HepG2 (cell line): ENCODE results near the gene SNED1. TPM values are rescaled to one million over a fixed set of nuclear protein-coding genes. Genes with fewer than 3 reads are reported as not detected.

Experiments
- FOXK2 ChIP-seq: fragments of 450-650 bp; IDR thresholded peaks from 2 replicates; pipeline ENCODE4 v1.6.1; 2016
- GATAD1 ChIP-seq: IDR thresholded peaks from 2 replicates; pipeline ENCODE4 v1.6.1; 2016; ENCODE audit warnings: missing genetic modification reagents, missing compliant biosample characterization
- GZF1 ChIP-seq: sonication (generic); formaldehyde crosslinking; IDR thresholded peaks from 2 replicates; pipeline ENCODE4 v1.5.1; 2020; ENCODE audit warnings: mild to moderate bottlenecking, missing genetic modification reagents
- HNRNPH1 ChIP-seq: fragments of 200-400 bp; formaldehyde crosslinking; optimal IDR thresholded peaks from 2 replicates; pipeline ENCODE3; 2017; ENCODE audit warnings: mild to moderate bottlenecking, low read depth, low read length
- HOXA7 ChIP-seq: sonication (generic); formaldehyde crosslinking; IDR thresholded peaks from 2 replicates; pipeline ENCODE4 v1.8.1; 2022; ENCODE audit warnings: mild to moderate bottlenecking, missing genetic modification reagents, moderate library complexity
- IRX3 ChIP-seq: sonication (generic); formaldehyde crosslinking; IDR thresholded peaks from 2 replicates; pipeline ENCODE4 v1.8.1; 2023; ENCODE audit warnings: mild to moderate bottlenecking, low read depth, missing genetic modification reagents, borderline replicate concordance
- MXI1 ChIP-seq: IDR thresholded peaks from 3 replicates; pipeline ENCODE4 v1.6.1; 2012; ENCODE audit warnings: low read depth, low read length, inconsistent platforms, borderline replicate concordance
- NBN ChIP-seq: fragments of 450-650 bp; conservative IDR thresholded peaks from 2 replicates; pipeline ENCODE4 v1.6.1; 2017
- NONO ChIP-seq, 2 experiments: fragments of 450-650 bp in 1 of 2; sonication (generic) in 1 of 2; formaldehyde crosslinking in 1 of 2; IDR thresholded peaks in 1 of 2; conservative IDR thresholded peaks in 1 of 2; 2 replicates each; pipeline versions ENCODE4 v1.6.1 to v1.8.0; 2017 to 2022; ENCODE audit warnings: mild to moderate bottlenecking in 1 of 2, missing genetic modification reagents in 1 of 2, moderate library complexity in 1 of 2
- RELA ChIP-seq: sonication (generic); formaldehyde crosslinking; IDR thresholded peaks from 2 replicates; pipeline ENCODE4 v1.4.0; 2020; ENCODE audit warnings: missing genetic modification reagents
- SAFB2 ChIP-seq: sonication (generic); formaldehyde crosslinking; IDR thresholded peaks from 2 replicates; pipeline ENCODE4 v1.5.1; 2020; ENCODE audit warnings: missing genetic modification reagents, low read depth, mild to moderate bottlenecking, borderline replicate concordance
- TOE1 ChIP-seq: sonication (generic); formaldehyde crosslinking; IDR thresholded peaks from 2 replicates; pipeline ENCODE4 v1.4.0; 2020; ENCODE audit warnings: mild to moderate bottlenecking, missing genetic modification reagents
- ZFP36L2 ChIP-seq: sonication (generic); formaldehyde crosslinking; IDR thresholded peaks from 2 replicates; pipeline ENCODE4 v1.4.0; 2020; ENCODE audit warnings: missing genetic modification reagents
- ZNF253 ChIP-seq: sonication (generic); formaldehyde crosslinking; IDR thresholded peaks from 2 replicates; pipeline ENCODE4 v1.8.0; 2022; ENCODE audit warnings: mild to moderate bottlenecking, missing genetic modification reagents, borderline replicate concordance
- ZNF460 ChIP-seq: sonication (generic); formaldehyde crosslinking; IDR thresholded peaks from 2 replicates; pipeline ENCODE4 v1.5.1; 2020; ENCODE audit warnings: missing genetic modification reagents, mild to moderate bottlenecking, borderline replicate concordance
- ZNF510 ChIP-seq: sonication (generic); formaldehyde crosslinking; IDR thresholded peaks from 2 replicates; pipeline ENCODE4 v1.4.0; 2020; ENCODE audit warnings: low read depth, mild to moderate bottlenecking, missing genetic modification reagents
- polyA plus RNA-seq, 8 experiments: library from polyadenylated mRNA; depleted of rRNA in 3 of 8; stranded (reverse) in 7 of 8; unstranded in 1 of 8; fragments of >200 nt; fragmentation: Illumina TruSeq in 4 of 8; extraction: Trizol in 4 of 8; gene quantifications; 2 replicates each; pipeline versions ENCODE4 v1.2.1 to v1.2.3, GENCODE V29; 2011 to 2016; ENCODE audit warnings: low read depth in 4 of 8, missing spikeins in 1 of 8, mixed read lengths in 1 of 8; ENCODE audit not compliant: insufficient read depth in 1 of 8
- total RNA-seq, 5 experiments: library from RNA; depleted of rRNA; stranded (reverse); fragments of >200 nt; fragmentation: Illumina TruSeq; extraction: Trizol; gene quantifications; 2 replicates each; pipeline ENCODE4 v1.2.3, GENCODE V29; 2016; ENCODE audit warnings: low read depth in 1 of 5
- TF ChIP-seq, protein P1 (sequence below), 2 experiments: sonication (generic) in 1 of 2; formaldehyde crosslinking in 1 of 2; IDR thresholded peaks; 2 replicates each; pipeline versions ENCODE4 v1.6.1 to v1.9.0; 2014 to 2022; ENCODE audit warnings: antibody characterized with exemption in 1 of 2, borderline replicate concordance in 1 of 2, inconsistent platforms in 1 of 2, low read depth in 1 of 2, missing genetic modification reagents in 1 of 2
- TF ChIP-seq, protein P2 (sequence below): sonication (generic); formaldehyde crosslinking; conservative IDR thresholded peaks from 2 replicates; pipeline ENCODE4 v1.8.1; 2023; ENCODE audit warnings: missing genetic modification reagents
- TF ChIP-seq, protein P3 (sequence below): sonication (generic); formaldehyde crosslinking; IDR thresholded peaks from 2 replicates; pipeline ENCODE4 v1.4.0; 2020; ENCODE audit warnings: mild to moderate bottlenecking, missing genetic modification reagents
- TF ChIP-seq, protein P4 (sequence below): IDR thresholded peaks from 2 replicates; pipeline ENCODE4 v1.6.1; 2016; ENCODE audit warnings: low read depth, borderline replicate concordance

The SNED1 gene
- total and polyA plus RNA-seq, 2 of the 13 experiments (the other 11 are each of a cell fraction or from before 2014, with no cell fraction given): 0.15 to 0.65 TPM

DNA sequence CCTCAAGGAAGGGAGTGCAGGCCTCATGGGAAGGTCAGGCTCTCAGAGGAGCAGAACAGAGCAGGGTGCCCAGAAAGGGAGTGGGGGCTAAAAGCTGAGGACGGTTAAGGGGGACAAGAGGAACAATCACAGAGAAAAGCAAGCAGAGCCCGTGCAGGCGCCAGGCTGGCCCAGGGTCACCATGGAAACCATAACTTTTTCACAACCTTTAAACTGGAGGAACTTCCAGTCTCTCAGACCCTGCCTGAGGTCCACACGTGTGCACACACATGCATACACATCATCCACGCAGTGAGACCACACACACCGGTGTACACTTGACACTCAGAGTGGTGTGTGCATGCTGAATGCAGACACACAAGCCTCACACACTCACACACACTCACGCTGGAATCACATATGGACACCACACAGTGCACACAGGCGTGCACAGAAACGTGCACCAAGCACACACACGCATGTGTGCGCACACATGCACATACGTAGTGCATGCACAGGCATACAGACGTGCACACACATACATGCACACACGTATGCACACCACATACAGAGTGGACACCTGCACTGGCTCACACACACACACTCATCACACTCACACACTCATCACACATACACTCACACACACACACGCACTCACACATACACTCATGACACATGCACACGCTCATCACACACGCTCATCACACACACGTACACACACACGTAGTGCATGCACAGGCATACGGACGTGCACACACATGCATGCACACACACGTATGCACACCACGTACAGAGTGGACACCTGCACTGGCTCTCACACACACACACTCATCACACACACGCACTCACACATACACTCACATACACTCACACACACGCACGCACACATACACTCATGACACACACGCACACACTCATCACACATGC is 37.2 kb upstream of the SNED1 start (continued):
- TF ChIP-seq, protein P1, sequence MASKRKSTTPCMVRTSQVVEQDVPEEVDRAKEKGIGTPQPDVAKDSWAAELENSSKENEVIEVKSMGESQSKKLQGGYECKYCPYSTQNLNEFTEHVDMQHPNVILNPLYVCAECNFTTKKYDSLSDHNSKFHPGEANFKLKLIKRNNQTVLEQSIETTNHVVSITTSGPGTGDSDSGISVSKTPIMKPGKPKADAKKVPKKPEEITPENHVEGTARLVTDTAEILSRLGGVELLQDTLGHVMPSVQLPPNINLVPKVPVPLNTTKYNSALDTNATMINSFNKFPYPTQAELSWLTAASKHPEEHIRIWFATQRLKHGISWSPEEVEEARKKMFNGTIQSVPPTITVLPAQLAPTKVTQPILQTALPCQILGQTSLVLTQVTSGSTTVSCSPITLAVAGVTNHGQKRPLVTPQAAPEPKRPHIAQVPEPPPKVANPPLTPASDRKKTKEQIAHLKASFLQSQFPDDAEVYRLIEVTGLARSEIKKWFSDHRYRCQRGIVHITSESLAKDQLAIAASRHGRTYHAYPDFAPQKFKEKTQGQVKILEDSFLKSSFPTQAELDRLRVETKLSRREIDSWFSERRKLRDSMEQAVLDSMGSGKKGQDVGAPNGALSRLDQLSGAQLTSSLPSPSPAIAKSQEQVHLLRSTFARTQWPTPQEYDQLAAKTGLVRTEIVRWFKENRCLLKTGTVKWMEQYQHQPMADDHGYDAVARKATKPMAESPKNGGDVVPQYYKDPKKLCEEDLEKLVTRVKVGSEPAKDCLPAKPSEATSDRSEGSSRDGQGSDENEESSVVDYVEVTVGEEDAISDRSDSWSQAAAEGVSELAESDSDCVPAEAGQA (IDR thresholded peaks at IDR 0.05; ENCODE audit: low read depth): 0 out of 2 replicates have a peak, but pooled peaks have one; percentile 12
- TF ChIP-seq, protein P1 (CRISPR knock-in tag; IDR thresholded peaks at IDR 0.05; ENCODE audit: borderline replicate concordance): no peak
- TF ChIP-seq FOXK2: no peak
- no peak for TF ChIP-seq RELA
- no peak for TF ChIP-seq NBN
- no peak for TF ChIP-seq NONO (IDR thresholded peaks at IDR 0.05)
- TF ChIP-seq NONO (CRISPR knock-in tag; conservative IDR thresholded peaks at IDR 0.05): peak; percentile 70
- TF ChIP-seq SAFB2 (CRISPR knock-in tag): no peak
- TF ChIP-seq ZNF253 (CRISPR knock-in tag): no peak
- peak; percentile 94 for TF ChIP-seq HOXA7
- TF ChIP-seq, protein P2, sequence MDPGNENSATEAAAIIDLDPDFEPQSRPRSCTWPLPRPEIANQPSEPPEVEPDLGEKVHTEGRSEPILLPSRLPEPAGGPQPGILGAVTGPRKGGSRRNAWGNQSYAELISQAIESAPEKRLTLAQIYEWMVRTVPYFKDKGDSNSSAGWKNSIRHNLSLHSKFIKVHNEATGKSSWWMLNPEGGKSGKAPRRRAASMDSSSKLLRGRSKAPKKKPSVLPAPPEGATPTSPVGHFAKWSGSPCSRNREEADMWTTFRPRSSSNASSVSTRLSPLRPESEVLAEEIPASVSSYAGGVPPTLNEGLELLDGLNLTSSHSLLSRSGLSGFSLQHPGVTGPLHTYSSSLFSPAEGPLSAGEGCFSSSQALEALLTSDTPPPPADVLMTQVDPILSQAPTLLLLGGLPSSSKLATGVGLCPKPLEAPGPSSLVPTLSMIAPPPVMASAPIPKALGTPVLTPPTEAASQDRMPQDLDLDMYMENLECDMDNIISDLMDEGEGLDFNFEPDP: no peak
- TF ChIP-seq GATAD1 (CRISPR knock-in tag): no peak
- no peak for TF ChIP-seq IRX3 (CRISPR knock-in tag)
- TF ChIP-seq ZNF510 (CRISPR knock-in tag): 0 out of 2 replicates have a peak, but pooled peaks have one; percentile 2
- TF ChIP-seq, protein P3, sequence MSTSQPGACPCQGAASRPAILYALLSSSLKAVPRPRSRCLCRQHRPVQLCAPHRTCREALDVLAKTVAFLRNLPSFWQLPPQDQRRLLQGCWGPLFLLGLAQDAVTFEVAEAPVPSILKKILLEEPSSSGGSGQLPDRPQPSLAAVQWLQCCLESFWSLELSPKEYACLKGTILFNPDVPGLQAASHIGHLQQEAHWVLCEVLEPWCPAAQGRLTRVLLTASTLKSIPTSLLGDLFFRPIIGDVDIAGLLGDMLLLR (CRISPR knock-in tag): peak; percentile 83; the same call in 1 of the 2 replicates
- TF ChIP-seq ZFP36L2: no peak
- no peak for TF ChIP-seq GZF1 (CRISPR knock-in tag)
- TF ChIP-seq ZNF460 (CRISPR knock-in tag): no peak
- no peak for TF ChIP-seq HNRNPH1
- TF ChIP-seq, protein P4, sequence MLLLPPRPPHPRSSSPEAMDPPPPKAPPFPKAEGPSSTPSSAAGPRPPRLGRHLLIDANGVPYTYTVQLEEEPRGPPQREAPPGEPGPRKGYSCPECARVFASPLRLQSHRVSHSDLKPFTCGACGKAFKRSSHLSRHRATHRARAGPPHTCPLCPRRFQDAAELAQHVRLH (CRISPR knock-in tag): no peak
- TF ChIP-seq TOE1 (CRISPR knock-in tag): no peak
- 0 out of 3 replicates have a peak, but pooled peaks have one; percentile 12 for TF ChIP-seq MXI1
